ENCODE results near the gene TBP.
"Not testable (repeated sequence)": the region's sequence is repeated elsewhere in the genome, so short reads cannot be mapped to it uniquely, and the experiment has no call there.

The TBP gene

GRCh38 chr6:170612256-170612804 is 58.2 kb downstream of the TBP start:
- DNase-seq = not testable (repeated sequence)

- DNase-seq = not testable (repeated sequence)
Observed at GRCh38 chr6:170616020-170616554, 61.9 kb downstream of the TBP start.
